Measurements from ENCODE around the gene CDS1.

DNA sequence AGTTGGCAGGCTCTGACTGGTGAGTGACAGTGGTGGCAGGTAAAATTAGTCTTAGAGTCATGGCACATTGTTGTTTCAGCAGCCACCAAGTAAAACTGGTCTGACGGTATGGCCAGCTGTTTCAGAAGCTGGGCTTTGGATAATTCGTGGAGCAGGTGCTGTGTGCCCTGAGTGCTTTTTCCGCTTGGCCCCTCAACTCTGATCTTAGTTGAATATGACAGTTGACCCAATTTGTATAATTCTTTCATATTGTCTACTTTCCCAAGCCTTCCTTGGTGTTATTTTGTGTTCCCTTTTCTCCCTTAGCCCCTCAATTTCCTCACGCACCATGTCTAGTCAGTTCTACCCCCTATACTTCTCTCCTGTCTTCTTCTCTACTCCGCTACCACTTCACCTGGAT lies 32.0 kb downstream of the CDS1 start:
- TF ChIP-seq, protein P1, sequence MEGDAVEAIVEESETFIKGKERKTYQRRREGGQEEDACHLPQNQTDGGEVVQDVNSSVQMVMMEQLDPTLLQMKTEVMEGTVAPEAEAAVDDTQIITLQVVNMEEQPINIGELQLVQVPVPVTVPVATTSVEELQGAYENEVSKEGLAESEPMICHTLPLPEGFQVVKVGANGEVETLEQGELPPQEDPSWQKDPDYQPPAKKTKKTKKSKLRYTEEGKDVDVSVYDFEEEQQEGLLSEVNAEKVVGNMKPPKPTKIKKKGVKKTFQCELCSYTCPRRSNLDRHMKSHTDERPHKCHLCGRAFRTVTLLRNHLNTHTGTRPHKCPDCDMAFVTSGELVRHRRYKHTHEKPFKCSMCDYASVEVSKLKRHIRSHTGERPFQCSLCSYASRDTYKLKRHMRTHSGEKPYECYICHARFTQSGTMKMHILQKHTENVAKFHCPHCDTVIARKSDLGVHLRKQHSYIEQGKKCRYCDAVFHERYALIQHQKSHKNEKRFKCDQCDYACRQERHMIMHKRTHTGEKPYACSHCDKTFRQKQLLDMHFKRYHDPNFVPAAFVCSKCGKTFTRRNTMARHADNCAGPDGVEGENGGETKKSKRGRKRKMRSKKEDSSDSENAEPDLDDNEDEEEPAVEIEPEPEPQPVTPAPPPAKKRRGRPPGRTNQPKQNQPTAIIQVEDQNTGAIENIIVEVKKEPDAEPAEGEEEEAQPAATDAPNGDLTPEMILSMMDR (IDR thresholded peaks at IDR 0.05 in 4 of 5, conservative IDR thresholded peaks at IDR 0.05 in 1 of 5): no peak
- TF ChIP-seq POLR2A (IDR thresholded peaks at IDR 0.05): no peak
